H1 (cell line): ENCODE results near the gene CEACAM1.

Experiments used
- RNF2 ChIP-seq: fragments of 200-900, 300-1000 bp; sonication (generic); IDR thresholded peaks from 2 replicates; pipeline ENCODE4 v1.7.1; 2016; ENCODE audit warnings: borderline replicate concordance, low read depth, mild to moderate bottlenecking, antibody characterized with exemption, low read length; ENCODE audit not compliant: poor library complexity, severe bottlenecking; ENCODE audit errors: missing control alignments
- TF ChIP-seq, protein P1 (sequence below), 3 experiments: IDR thresholded peaks; 1 replicate in 2 of 3; 2 replicates in 1 of 3; pipeline versions ENCODE4 v1.5.1 to v1.6.1; 2011; ENCODE audit warnings: low read length in 3 of 3, mild to moderate bottlenecking in 3 of 3, inconsistent platforms in 2 of 3, low read depth in 1 of 3, moderate library complexity in 1 of 3; ENCODE audit not compliant: insufficient read depth in 1 of 3; ENCODE audit errors: control extremely low read depth in 1 of 3

DNA sequence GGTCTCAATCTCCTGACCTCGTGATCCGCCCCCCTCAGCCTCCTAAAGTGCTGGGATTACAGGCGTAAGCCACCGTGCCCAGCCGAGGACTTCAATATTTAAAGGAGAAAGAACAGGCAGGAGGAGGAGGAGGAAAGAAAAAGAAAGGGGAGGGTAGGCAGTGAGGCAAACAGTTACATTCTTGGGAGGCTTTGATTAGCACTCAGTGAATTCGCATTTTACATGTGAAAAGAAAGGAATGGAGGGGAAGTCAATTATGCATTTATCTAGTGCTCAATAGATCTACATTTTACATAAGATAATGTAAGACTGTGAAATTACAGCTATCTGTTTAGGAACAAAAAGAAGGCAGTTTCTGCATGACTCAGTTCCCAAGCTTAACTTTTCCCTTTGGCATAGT, 54.6 kb downstream of the CEACAM1 start:
- no peak for TF ChIP-seq RNF2
- TF ChIP-seq, protein P1, sequence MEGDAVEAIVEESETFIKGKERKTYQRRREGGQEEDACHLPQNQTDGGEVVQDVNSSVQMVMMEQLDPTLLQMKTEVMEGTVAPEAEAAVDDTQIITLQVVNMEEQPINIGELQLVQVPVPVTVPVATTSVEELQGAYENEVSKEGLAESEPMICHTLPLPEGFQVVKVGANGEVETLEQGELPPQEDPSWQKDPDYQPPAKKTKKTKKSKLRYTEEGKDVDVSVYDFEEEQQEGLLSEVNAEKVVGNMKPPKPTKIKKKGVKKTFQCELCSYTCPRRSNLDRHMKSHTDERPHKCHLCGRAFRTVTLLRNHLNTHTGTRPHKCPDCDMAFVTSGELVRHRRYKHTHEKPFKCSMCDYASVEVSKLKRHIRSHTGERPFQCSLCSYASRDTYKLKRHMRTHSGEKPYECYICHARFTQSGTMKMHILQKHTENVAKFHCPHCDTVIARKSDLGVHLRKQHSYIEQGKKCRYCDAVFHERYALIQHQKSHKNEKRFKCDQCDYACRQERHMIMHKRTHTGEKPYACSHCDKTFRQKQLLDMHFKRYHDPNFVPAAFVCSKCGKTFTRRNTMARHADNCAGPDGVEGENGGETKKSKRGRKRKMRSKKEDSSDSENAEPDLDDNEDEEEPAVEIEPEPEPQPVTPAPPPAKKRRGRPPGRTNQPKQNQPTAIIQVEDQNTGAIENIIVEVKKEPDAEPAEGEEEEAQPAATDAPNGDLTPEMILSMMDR (IDR thresholded peaks at IDR 0.05; ENCODE audit: control extremely low read depth in 1 of 3, insufficient read depth in 1 of 3, low read depth in 1 of 3, low read length in 3 of 3) = no peak
